Fibroblast of lung (primary cell): ENCODE measurements around the gene CMTR1. TPM values are rescaled to one million over a fixed set of nuclear protein-coding genes. Genes with fewer than 3 reads are reported as not detected.

Source experiments
- DNase-seq, 2 donors: peaks; one replicate each; pipeline versions ENCODE4 v3.0.0 to v3.0.0-alpha.2; 2010; ENCODE audit warnings: low read depth in 2 of 2
- H2AFZ ChIP-seq: 2 replicates; pipeline ENCODE4 v1.5.1; 2012; ENCODE audit warnings: low read length, control low read depth, inconsistent platforms
- H3K27ac ChIP-seq: 2 replicates; pipeline ENCODE4 v1.5.1; 2011; ENCODE audit warnings: low read length, control low read depth; ENCODE audit not compliant: insufficient read depth
- H3K27me3 ChIP-seq: 2 replicates; pipeline ENCODE4 v1.5.1; 2011; ENCODE audit warnings: mild to moderate bottlenecking, low read length; ENCODE audit not compliant: control insufficient read depth, insufficient read depth
- H3K36me3 ChIP-seq: 2 replicates; pipeline ENCODE4 v1.5.1; 2011; ENCODE audit warnings: low read length; ENCODE audit not compliant: control insufficient read depth, insufficient read depth
- H3K4me1 ChIP-seq: 2 replicates; pipeline ENCODE4 v1.5.1; 2011; ENCODE audit warnings: low read length; ENCODE audit not compliant: control insufficient read depth, insufficient read depth; ENCODE audit errors: extremely low read depth
- H3K4me2 ChIP-seq: 2 replicates; pipeline ENCODE4 v1.5.1; 2011; ENCODE audit warnings: low read length, control low read depth; ENCODE audit not compliant: insufficient read depth; ENCODE audit errors: extremely low read depth
- H3K4me3 ChIP-seq, 4 experiments: fragments of 200-600 bp in 1 of 4; sonication (generic) in 1 of 4; replicated peaks in 1 of 4; 2 replicates each; pipeline ENCODE4 v1.5.1; 2011 to 2016; ENCODE audit warnings: low read length in 4 of 4, low read depth in 3 of 4, mild to moderate bottlenecking in 3 of 4, control low read depth in 2 of 4, inconsistent platforms in 1 of 4, mixed read lengths in 1 of 4; ENCODE audit not compliant: insufficient read depth in 1 of 4; ENCODE audit errors: control extremely low read depth in 1 of 4
- H3K79me2 ChIP-seq: 2 replicates; pipeline ENCODE4 v1.5.1; 2012; ENCODE audit warnings: mild to moderate bottlenecking, low read length, inconsistent platforms; ENCODE audit not compliant: control insufficient read depth, insufficient read depth
- H3K9ac ChIP-seq: 2 replicates; pipeline ENCODE4 v1.5.1; 2011; ENCODE audit warnings: mild to moderate bottlenecking, low read length, control low read depth; ENCODE audit not compliant: insufficient read depth
- H3K9me3 ChIP-seq: 2 replicates; pipeline ENCODE4 v1.5.1; 2012; ENCODE audit warnings: low read depth, low read length; ENCODE audit not compliant: control insufficient read depth, insufficient read depth
- H4K20me1 ChIP-seq: 2 replicates; pipeline ENCODE4 v1.5.1; 2011; ENCODE audit warnings: low read length; ENCODE audit not compliant: control insufficient read depth, insufficient read depth; ENCODE audit errors: extremely low read depth
- EZH2 ChIP-seq: IDR thresholded peaks from 2 replicates; pipeline ENCODE4 v1.5.1; 2012; ENCODE audit warnings: low read length, control low read depth, mild to moderate bottlenecking; ENCODE audit errors: missing control alignments
- polyA plus RNA-seq, 2 donors: library from polyadenylated mRNA; depleted of rRNA in 1 of 2; stranded (reverse) in 1 of 2; unstranded in 1 of 2; fragments of >200 nt; gene quantifications; 2 replicates each; pipeline ENCODE4 v1.2.1, GENCODE V29; 2011 to 2012; ENCODE audit warnings: missing spikeins in 1 of 2
- total RNA-seq: library from RNA; depleted of rRNA; stranded (reverse); fragments of >200 nt; gene quantifications from 2 replicates; pipeline ENCODE4 v1.2.1, GENCODE V29; 2014
- TF ChIP-seq, protein P1 (sequence below), 2 donors: IDR thresholded peaks in 1 of 2; conservative IDR thresholded peaks in 1 of 2; 1 replicate in 1 of 2; 2 replicates in 1 of 2; pipeline ENCODE4 v1.5.1; 2011 to 2012; ENCODE audit warnings: low read length in 2 of 2, control low read depth in 1 of 2, inconsistent platforms in 1 of 2, low read depth in 1 of 2, mild to moderate bottlenecking in 1 of 2

Gene CMTR1
- total and polyA plus RNA-seq, 2 donors (not counting 1 experiment from before 2014, with no cell fraction given), result 27.0 to 44.8 TPM

DNA sequence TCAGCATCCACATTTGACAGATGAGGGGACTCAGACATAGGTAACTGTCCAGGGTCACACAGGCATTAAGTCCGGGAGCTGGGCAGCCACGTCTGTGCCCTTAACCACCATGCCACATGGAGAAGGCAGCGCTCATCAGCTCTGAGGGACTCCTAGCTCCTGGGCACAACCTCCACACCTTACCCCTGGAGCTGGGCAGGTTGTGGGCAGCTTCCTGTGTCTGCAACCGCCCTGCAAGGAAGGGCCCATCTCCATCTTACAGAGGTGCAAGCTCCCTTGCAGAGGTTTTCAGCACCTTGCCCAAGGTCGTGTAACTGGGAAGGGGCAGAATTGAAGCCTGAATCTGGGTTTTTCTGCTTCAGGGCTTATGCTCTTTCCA lies 58.8 kb downstream of the CMTR1 start:
- Histone ChIP-seq H3K9me3 (no peaks in the 10 kb centered on the region), H3K4me3 (no peak overlapping the region), H3K9ac (no peak overlapping the region), H3K36me3 (no peaks in the 10 kb centered on the region), H4K20me1 (no peaks in the 10 kb centered on the region), H3K4me1 (no peaks in the 10 kb centered on the region), H3K4me2 (no peak overlapping the region), H3K27ac (no peak overlapping the region), H3K79me2 (no peaks in the 10 kb centered on the region), H2AFZ (no peak overlapping the region), H3K27me3 (no peaks in the 10 kb centered on the region)
- TF ChIP-seq, protein P1, sequence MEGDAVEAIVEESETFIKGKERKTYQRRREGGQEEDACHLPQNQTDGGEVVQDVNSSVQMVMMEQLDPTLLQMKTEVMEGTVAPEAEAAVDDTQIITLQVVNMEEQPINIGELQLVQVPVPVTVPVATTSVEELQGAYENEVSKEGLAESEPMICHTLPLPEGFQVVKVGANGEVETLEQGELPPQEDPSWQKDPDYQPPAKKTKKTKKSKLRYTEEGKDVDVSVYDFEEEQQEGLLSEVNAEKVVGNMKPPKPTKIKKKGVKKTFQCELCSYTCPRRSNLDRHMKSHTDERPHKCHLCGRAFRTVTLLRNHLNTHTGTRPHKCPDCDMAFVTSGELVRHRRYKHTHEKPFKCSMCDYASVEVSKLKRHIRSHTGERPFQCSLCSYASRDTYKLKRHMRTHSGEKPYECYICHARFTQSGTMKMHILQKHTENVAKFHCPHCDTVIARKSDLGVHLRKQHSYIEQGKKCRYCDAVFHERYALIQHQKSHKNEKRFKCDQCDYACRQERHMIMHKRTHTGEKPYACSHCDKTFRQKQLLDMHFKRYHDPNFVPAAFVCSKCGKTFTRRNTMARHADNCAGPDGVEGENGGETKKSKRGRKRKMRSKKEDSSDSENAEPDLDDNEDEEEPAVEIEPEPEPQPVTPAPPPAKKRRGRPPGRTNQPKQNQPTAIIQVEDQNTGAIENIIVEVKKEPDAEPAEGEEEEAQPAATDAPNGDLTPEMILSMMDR (conservative IDR thresholded peaks at IDR 0.05 in 1 of 2, IDR thresholded peaks at IDR 0.05 in 1 of 2; ENCODE audit: low read depth in 1 of 2, low read length in 2 of 2), result no peak
- TF ChIP-seq EZH2, result no peak
- no peak for DNase-seq

DNA sequence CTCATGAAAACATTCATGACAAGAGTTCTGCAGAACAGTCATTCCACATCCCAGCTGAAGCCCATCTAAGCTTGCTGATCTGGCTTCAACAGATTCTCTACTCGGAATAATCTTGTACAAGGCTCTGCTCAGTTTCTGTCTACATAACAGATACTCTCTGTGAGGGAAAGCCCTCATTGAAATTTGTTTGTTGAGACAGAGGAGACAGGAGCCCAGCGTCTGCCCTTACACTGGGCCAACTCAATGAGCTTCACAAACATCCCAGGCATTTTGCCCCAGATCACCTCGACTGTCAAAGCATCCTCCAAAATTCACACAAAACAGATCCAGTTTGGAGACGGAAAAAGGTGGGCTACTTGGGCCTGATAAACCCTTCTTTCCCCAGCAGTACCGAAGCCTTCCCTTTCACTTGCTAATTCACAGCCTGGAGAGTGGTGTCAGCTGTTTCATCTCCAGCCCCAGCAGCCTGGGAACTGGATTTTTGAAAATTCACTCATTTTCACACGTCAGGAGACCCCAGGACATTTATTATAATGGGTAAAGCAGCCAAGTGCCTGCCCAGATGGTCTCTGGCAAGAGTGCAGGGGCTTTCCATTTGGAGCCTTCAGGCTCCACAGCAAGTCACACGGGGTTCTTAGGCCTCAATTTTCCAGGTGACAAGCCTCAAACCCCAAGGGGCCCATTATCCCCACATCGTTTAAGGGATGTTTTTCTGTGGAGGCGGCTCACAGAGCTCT lies 59.4 kb downstream of the CMTR1 start:
- H3K4me3 ChIP-seq, result no peak overlapping the region
- no peaks in the 10 kb centered on the region for H3K27me3 ChIP-seq
- DNase-seq, result no peak
- no peak overlapping the region for H2AFZ ChIP-seq
- H3K4me1 ChIP-seq, result no peaks in the 10 kb centered on the region
- no peaks in the 10 kb centered on the region for H3K9me3 ChIP-seq
- no peak overlapping the region for H3K27ac ChIP-seq
- no peaks in the 10 kb centered on the region for H3K79me2 ChIP-seq
- H3K9ac ChIP-seq, result no peak overlapping the region
- no peaks in the 10 kb centered on the region for H4K20me1 ChIP-seq
- no peaks in the 10 kb centered on the region for H3K36me3 ChIP-seq
- H3K4me2 ChIP-seq, result no peak overlapping the region
- TF ChIP-seq, protein P1 (conservative IDR thresholded peaks at IDR 0.05 in 1 of 2, IDR thresholded peaks at IDR 0.05 in 1 of 2; ENCODE audit: low read depth in 1 of 2, low read length in 2 of 2), result no peak
- no peak for TF ChIP-seq EZH2

DNA sequence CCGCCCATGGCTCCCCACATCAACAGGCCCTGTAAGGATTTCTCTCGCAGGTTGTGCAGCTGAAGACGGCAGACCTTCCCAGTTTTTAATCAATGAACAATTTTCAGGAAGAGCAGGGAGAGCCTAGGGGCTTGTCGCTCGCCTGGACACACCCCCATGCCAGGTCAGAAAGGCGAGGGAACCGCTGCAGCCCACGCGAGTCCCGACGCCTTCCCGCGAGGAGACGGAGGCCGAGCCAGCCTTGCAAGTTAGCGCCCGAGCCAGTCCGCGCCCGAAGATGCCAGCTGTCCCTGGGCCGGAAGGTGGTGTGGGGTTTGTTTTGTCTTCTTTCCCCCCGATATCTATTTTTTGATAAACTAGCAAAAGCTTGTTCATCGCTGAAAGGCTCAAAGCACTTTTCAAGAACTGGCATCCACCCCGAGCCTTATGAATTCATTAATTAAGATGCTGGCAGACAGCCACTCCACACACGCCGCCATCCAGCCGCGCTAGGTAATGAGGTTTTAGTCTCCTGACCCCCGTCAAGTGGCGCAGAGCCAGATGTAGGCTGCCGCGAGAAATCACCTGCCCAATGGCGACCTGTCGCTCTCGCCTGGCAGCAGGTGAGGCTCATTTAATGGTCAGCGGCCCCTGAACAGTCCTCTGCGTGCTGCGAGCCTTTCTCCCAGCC lies 60.1 kb downstream of the CMTR1 start:
- Histone ChIP-seq H3K4me2 (no peak overlapping the region), H3K36me3 (no peaks in the 10 kb centered on the region), H3K79me2 (no peaks in the 10 kb centered on the region), H3K9me3 (no peaks in the 10 kb centered on the region), H3K9ac (no peak overlapping the region), H3K27ac (no peak overlapping the region), H3K27me3 (no peaks in the 10 kb centered on the region), H3K4me1 (no peaks in the 10 kb centered on the region), H4K20me1 (no peaks in the 10 kb centered on the region), H2AFZ (no peak overlapping the region), H3K4me3 (no peak overlapping the region)
- TF ChIP-seq, protein P1 (conservative IDR thresholded peaks at IDR 0.05 in 1 of 2, IDR thresholded peaks at IDR 0.05 in 1 of 2; ENCODE audit: low read depth in 1 of 2, low read length in 2 of 2), result no peak
- TF ChIP-seq EZH2, result no peak
- DNase-seq, result no peak
